ENCODE data around the gene EEFSEC.

Gene EEFSEC

GRCh38 chr3:128402319-128402718 is 249.0 kb downstream of the EEFSEC start:
- no peak for DNase-seq

- no peak for DNase-seq
Observed at GRCh38 chr3:128402998-128403397, 249.7 kb downstream of the EEFSEC start.

- DNase-seq: no peak
Observed at GRCh38 chr3:128404276-128405068, 251.2 kb downstream of the EEFSEC start.

- DNase-seq: no peak
Observed at GRCh38 chr3:128405554-128406277, 252.4 kb downstream of the EEFSEC start.

- no peak for DNase-seq
Observed at GRCh38 chr3:128407247-128407646, 254.0 kb downstream of the EEFSEC start.

- no peak for DNase-seq
Observed at GRCh38 chr3:128408012-128408692, 254.9 kb downstream of the EEFSEC start.

GRCh38 chr3:128408693-128409623 is 255.7 kb downstream of the EEFSEC start:
- no peak for DNase-seq

- no peak for DNase-seq
Observed at GRCh38 chr3:128409624-128410581, 256.6 kb downstream of the EEFSEC start.

GRCh38 chr3:128410669-128411573 is 257.6 kb downstream of the EEFSEC start:
- DNase-seq: no peak

GRCh38 chr3:128411574-128412064 is 258.3 kb downstream of the EEFSEC start:
- DNase-seq: no peak

GRCh38 chr3:128412180-128413002 is 259.1 kb downstream of the EEFSEC start:
- no peak for DNase-seq

- no peak for DNase-seq
Observed at GRCh38 chr3:128413003-128413370, 259.7 kb downstream of the EEFSEC start.

GRCh38 chr3:128413413-128414205 is 260.3 kb downstream of the EEFSEC start:
- DNase-seq: no peak

- no peak for DNase-seq
Observed at GRCh38 chr3:128415200-128415772, 262.0 kb downstream of the EEFSEC start.

GRCh38 chr3:128415773-128416577 is 262.7 kb downstream of the EEFSEC start:
- no peak for DNase-seq

- DNase-seq: no peak
Observed at GRCh38 chr3:128416578-128417211, 263.4 kb downstream of the EEFSEC start.

GRCh38 chr3:128418900-128419299 is 265.6 kb downstream of the EEFSEC start:
- DNase-seq: no peak
